Activated gamma-delta T cell (primary cell): Measurements from ENCODE around the gene ARID4B.

Source experiments
- DNase-seq: peaks from one replicate; lab custom pipeline; 2025; lab: John Stamatoyannopoulos, UW

Gene ARID4B

DNA sequence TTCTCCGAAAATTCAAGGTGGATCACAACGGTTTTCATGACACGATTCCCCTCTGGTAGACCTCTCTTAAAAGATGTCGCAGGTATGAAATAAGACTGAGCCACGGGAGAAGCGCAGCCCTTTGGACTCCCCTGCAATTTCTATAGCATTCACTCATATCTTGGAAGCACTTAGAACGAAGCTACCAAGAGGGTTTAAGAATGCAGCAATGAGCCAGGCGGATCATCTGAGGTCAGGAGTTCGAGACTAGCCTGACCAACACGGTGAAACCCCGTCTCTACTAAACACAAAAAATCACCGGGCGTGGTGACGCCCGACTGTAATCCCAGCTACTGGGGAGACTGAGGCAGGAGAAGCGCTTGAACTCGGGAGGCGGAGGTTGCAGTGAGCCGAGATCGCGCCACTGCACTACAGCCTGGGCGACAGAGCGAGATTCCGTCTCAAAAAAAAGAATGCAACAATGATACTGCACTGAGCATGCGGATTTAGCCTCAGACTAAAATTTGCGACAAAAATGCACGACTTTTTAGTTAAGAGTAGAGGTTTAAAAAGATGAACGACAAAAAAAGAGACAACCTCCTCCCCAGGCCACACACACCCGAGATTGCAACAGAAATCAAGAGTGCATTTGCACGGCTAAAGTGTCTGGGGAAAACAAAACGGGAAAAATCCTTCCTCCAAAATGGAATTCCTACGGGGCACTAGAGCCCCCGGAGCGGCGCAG lies 200.1 kb downstream of the ARID4B start:
- DNase-seq, result no peak

DNA sequence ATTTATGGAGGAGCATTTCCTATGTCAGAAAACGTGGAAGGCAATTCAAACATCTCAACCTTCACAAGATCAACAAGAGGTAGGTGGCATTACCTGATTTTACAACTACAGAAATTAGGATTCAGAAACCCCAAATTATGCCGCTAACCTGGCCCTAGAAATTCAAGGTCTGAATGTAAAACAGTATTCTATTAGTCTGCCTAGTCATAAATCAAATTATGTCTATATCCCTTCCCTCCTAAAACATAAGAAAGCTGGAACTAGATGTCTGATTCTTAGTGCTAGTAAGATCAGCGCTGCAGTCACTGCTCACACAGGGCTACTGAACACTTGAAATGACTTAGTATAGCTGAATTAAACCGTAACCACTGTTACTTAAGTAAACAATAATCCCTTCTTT lies 200.8 kb downstream of the ARID4B start:
- no peak for DNase-seq

DNA sequence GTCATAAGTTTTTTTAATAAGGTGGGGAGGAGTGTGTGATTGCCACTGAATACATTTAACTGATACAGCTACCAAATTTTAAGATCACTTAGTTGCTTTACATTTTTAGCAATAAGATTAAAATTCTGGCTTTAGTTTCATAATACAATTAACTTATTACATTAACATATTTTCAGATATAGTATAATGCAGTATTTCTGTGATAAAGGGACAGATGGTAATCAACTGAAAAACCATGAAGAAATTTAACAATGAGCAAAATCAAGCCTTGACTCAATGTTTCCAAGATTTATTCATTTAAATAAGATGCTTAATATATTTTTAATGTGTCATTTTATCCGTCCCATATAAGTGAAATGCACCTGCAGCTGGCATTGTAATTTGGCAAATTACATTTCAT lies 203.3 kb downstream of the ARID4B start:
- no peak for DNase-seq

DNA sequence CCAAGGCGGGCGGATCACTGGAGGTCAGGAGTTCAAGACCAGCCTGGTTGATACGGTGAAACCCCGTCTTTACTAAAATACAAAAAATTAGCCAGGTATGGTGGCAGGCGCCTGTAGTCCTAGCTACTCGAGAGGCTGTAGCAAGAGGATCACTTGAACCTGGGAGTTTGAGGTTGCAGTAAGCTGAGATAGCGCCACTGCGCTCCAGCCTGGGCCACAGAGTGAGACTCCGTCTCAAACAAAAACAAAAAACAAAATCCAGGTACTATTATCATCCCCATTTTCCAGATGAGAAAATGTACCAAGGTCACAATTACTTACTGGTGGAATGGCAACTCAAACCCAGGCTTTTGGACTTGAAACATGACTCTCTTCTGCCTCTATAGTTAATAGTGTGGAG lies 203.9 kb downstream of the ARID4B start:
- no peak for DNase-seq

DNA sequence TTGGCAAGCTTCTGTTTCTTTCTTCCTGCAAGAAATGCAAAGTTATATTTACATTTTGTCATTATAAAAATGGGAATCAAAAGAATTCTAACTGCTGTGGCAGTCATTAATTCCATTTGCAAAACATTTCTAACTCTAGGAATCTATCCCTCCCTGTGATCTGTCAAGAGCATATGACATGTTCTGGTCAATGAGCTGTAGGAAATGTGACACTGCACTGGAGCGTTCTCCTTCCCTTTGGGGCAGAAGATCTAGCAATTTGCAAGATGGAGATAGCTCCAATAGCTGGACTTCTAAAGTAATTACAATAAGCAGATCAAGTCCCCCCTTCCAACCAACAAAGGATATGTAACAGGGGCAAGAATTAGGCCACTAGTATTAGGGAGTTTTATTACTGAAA lies 205.6 kb downstream of the ARID4B start:
- DNase-seq, result no peak
